Measurements from ENCODE around the gene ASGR1.
"Not testable (repeated sequence)": the region's sequence is repeated elsewhere in the genome, so short reads cannot be mapped to it uniquely, and the experiment has no call there.

The ASGR1 gene

DNA sequence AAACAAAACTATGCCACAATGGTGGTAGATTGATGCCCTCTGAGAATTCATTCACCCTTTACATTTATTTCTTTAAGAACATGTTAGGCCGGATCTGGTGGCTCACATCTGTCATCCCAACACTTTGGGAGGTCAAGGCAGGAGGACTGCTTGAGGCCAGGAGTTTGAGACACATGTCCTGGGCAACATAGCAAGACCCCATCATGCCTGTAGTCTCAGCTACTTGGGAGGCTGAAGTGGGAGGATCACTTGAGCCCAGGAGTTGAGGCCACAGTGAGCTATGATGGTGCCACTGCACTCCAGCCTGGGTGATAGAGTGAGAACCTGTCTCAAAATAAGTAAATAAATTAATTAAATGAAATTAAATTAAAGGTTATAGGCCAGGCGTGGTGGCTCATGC lies 2.9 kb upstream of the ASGR1 start:
- CTCF ChIA-PET, result interaction anchor here (0.6 to 2.2 kb wide), 3 partner anchors 8 to 136 kb away, joined by 3 to 10 read pairs (median 4); no protein-coding TSS in a partner anchor
- POLR2A ChIA-PET; H3K27ac ChIP-seq (ENCODE audit: extremely low read depth, low read depth, low read length); H3K4me1 ChIP-seq (ENCODE audit: control insufficient read depth, insufficient read depth, low read length); H3K9me3 ChIP-seq (ENCODE audit: control insufficient read depth, insufficient read depth, low read depth, low read length); H3K36me3 ChIP-seq (ENCODE audit: control insufficient read depth in 2 of 2, insufficient read depth in 1 of 2, low read length in 2 of 2); H3K4me3 ChIP-seq (ENCODE audit: low read depth, low read length): not testable (repeated sequence)
- TF ChIP-seq ZNF121 (tag by site-specific recombination; IDR thresholded peaks at IDR 0.05), result peak; percentile 74

GRCh38 chr17:7178973-7179316 lies 225 bp downstream of the ASGR1 start:
- no peaks in the 10 kb centered on the region for H3K9me3 ChIP-seq (ENCODE audit: control insufficient read depth, insufficient read depth, low read depth, low read length)
- no peaks in the 10 kb centered on the region; a peak in 1 of 3 replicates for H3K36me3 ChIP-seq (ENCODE audit: control insufficient read depth in 2 of 2, insufficient read depth in 1 of 2, low read length in 2 of 2)
- CTCF ChIA-PET, result interaction anchor here (0.6 to 2.5 kb wide), 3 partner anchors 42 to 443 kb away, joined by 4 to 50 read pairs (median 4); partner anchors contain the start of gene SLC16A11
- no peak for TF ChIP-seq ZNF670 (tag by site-specific recombination; IDR thresholded peaks at IDR 0.05; ENCODE audit: low read depth)
- no peak overlapping the region for H3K27ac ChIP-seq (ENCODE audit: extremely low read depth, low read depth, low read length)
- H3K4me1 ChIP-seq (ENCODE audit: control insufficient read depth, insufficient read depth, low read length), result peaks cover 8% of the 10 kb centered on the region
- POLR2A ChIA-PET, result interaction anchor here (1.0 kb wide), 1 partner anchor 150 kb away, joined by 10 read pairs; the partner anchor contains the start of gene NEURL4
- H3K4me3 ChIP-seq (ENCODE audit: low read depth, low read length), result no peak overlapping the region

DNA sequence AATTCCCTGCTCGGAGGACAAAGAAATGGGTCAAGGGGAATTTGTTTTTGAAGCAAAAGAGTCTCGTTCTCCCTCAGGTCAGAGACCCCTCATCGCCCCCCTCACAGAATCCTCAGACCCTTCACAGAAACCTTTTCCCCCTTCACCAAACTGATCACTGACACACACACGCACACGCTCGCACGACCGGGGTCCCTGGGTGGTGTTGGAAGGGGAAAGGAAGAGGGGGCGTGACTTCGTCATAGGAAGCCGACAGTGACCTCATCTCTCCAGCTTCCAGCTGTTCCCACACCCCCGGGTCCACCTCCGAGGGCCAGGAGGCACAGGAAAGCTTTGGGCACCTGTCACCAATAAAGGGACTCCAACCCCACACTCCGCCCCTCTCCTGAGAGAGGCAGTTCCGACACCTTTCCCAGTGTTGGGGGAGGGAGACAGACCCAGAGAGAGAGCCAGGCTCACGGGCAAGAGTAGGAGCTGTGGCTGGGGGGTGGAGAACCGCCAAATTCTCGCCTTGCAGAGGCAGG lies 1.2 kb downstream of the ASGR1 start:
- Histone ChIP-seq H3K36me3 (ENCODE audit: control insufficient read depth in 2 of 2, insufficient read depth in 1 of 2, low read length in 2 of 2) (no peaks in the 10 kb centered on the region; a peak in 1 of 3 replicates), H3K9me3 (ENCODE audit: control insufficient read depth, insufficient read depth, low read depth, low read length) (no peaks in the 10 kb centered on the region), H3K4me1 (ENCODE audit: control insufficient read depth, insufficient read depth, low read length) (peaks cover 8% of the 10 kb centered on the region), H3K27ac (ENCODE audit: extremely low read depth, low read depth, low read length) (peak overlapping the region; percentile 39; the same call in 1 of the 2 replicates), H3K4me3 (ENCODE audit: low read depth, low read length) (peak overlapping the region; percentile 54)
- CTCF ChIA-PET, result interaction anchor here (0.5 to 2.6 kb wide), 45 partner anchors 8 to 444 kb away, joined by 3 to 50 read pairs (median 4); partner anchors contain the start of genes RNASEK and SLC16A11
- POLR2A ChIA-PET, result interaction anchor here (0.6 to 2.0 kb wide), 5 partner anchors 13 to 151 kb away, joined by 3 to 14 read pairs (median 10); partner anchors contain the start of genes ACADVL, DLG4 and NEURL4
- no peak for TF ChIP-seq ZNF239 (tag by site-specific recombination; IDR thresholded peaks at IDR 0.05)
- TF ChIP-seq, protein P1, sequence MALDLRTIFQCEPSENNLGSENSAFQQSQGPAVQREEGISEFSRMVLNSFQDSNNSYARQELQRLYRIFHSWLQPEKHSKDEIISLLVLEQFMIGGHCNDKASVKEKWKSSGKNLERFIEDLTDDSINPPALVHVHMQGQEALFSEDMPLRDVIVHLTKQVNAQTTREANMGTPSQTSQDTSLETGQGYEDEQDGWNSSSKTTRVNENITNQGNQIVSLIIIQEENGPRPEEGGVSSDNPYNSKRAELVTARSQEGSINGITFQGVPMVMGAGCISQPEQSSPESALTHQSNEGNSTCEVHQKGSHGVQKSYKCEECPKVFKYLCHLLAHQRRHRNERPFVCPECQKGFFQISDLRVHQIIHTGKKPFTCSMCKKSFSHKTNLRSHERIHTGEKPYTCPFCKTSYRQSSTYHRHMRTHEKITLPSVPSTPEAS (tag by site-specific recombination; IDR thresholded peaks at IDR 0.05), result 0 out of 2 replicates have a peak, but pooled peaks have one; percentile 46
- peak; percentile 10; the same call in 1 of the 2 replicates for TF ChIP-seq ZNF394 (tag by site-specific recombination; IDR thresholded peaks at IDR 0.05; ENCODE audit: borderline replicate concordance)
- TF ChIP-seq ZNF623 (tag by site-specific recombination; IDR thresholded peaks at IDR 0.05), result peak; percentile 7; the same call in 1 of the 2 replicates
- peak; percentile 71 for TF ChIP-seq ZNF335 (tag by site-specific recombination; conservative IDR thresholded peaks at IDR 0.05)
- TF ChIP-seq SP7 (tag by site-specific recombination; IDR thresholded peaks at IDR 0.05), result peak; percentile 17; the same call in 1 of the 2 replicates
- TF ChIP-seq ZNF600 (tag by site-specific recombination; IDR thresholded peaks at IDR 0.05), result 0 out of 2 replicates have a peak, but pooled peaks have one; percentile 56
- TF ChIP-seq ZNF341 (tag by site-specific recombination; IDR thresholded peaks at IDR 0.05; ENCODE audit: low read depth), result peak; percentile 82
- TF ChIP-seq ZNF324 (tag by site-specific recombination; IDR thresholded peaks at IDR 0.05), result 0 out of 2 replicates have a peak, but pooled peaks have one; percentile 15
- TF ChIP-seq KLF17 (tag by site-specific recombination; IDR thresholded peaks at IDR 0.05), result peak; percentile 47
- 0 out of 2 replicates have a peak, but pooled peaks have one; percentile 50 for TF ChIP-seq ZNF501 (tag by site-specific recombination; IDR thresholded peaks at IDR 0.05)
- TF ChIP-seq ZNF777 (tag by site-specific recombination; IDR thresholded peaks at IDR 0.05; ENCODE audit: borderline replicate concordance), result no peak
- peak; percentile 97 for TF ChIP-seq ZBTB21 (tag by site-specific recombination; IDR thresholded peaks at IDR 0.05)
- TF ChIP-seq, protein P2, sequence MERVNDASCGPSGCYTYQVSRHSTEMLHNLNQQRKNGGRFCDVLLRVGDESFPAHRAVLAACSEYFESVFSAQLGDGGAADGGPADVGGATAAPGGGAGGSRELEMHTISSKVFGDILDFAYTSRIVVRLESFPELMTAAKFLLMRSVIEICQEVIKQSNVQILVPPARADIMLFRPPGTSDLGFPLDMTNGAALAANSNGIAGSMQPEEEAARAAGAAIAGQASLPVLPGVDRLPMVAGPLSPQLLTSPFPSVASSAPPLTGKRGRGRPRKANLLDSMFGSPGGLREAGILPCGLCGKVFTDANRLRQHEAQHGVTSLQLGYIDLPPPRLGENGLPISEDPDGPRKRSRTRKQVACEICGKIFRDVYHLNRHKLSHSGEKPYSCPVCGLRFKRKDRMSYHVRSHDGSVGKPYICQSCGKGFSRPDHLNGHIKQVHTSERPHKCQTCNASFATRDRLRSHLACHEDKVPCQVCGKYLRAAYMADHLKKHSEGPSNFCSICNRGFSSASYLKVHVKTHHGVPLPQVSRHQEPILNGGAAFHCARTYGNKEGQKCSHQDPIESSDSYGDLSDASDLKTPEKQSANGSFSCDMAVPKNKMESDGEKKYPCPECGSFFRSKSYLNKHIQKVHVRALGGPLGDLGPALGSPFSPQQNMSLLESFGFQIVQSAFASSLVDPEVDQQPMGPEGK (tag by site-specific recombination; IDR thresholded peaks at IDR 0.05), result peak; percentile 85
- TF ChIP-seq ZNF274 (IDR thresholded peaks at IDR 0.05; ENCODE audit: low read length), result no peak
- TF ChIP-seq ZNF274 (tag by site-specific recombination; IDR thresholded peaks at IDR 0.05; ENCODE audit: borderline replicate concordance), result no peak
- peak; percentile 61 for TF ChIP-seq SP3 (tag by site-specific recombination; IDR thresholded peaks at IDR 0.05)
- peak; percentile 81 for TF ChIP-seq ATF2 (tag by site-specific recombination; IDR thresholded peaks at IDR 0.05; ENCODE audit: low read depth)
- peak; percentile 51; the same call in 1 of the 2 replicates for TF ChIP-seq ZBTB48 (tag by site-specific recombination; IDR thresholded peaks at IDR 0.05)

Data from HEK293 (cell line).